22Rv1 (cell line): ENCODE measurements around the gene FAM193B.

Source experiments
- ZFX ChIP-seq: fragments of 450-650 bp; IDR thresholded peaks from 2 replicates; pipeline ENCODE4 v1.6.1; 2017; ENCODE audit warnings: antibody characterized with exemption, borderline replicate concordance
- TF ChIP-seq, protein P1 (sequence below): fragments of 450-650 bp; IDR thresholded peaks from 2 replicates; pipeline ENCODE4 v1.5.1; 2017; ENCODE audit warnings: mild to moderate bottlenecking

DNA sequence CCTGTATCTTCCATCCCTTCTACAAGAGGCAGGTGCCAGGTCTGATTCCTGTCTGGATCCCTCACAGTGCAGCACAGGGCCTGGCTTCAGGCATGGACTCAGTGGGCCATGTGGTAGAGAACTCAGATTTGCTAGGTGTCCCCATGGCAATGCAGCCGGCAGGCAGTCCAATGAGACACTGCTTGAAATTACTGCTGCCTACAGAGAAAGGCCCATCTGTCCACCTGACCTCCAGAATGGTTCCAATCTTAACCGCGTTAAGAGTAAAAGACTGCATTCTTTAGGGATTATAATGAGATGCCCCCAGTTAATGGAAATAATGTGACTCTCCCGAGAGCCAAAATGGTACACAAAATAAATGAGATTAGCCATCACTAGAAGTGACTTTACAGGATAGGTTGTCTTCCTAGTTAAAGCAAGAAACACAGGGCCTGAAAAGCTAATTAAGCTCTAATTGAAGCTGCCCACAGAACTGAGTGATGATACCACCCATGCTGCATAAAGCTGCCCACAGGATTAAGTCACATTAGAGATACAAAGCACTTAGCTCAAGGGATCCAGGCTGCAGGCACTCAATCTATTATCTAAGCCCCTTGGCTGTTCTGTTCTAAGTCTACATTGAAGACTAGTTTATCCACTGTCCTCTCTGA lies 11.4 kb downstream of the FAM193B start:
- TF ChIP-seq, protein P1, sequence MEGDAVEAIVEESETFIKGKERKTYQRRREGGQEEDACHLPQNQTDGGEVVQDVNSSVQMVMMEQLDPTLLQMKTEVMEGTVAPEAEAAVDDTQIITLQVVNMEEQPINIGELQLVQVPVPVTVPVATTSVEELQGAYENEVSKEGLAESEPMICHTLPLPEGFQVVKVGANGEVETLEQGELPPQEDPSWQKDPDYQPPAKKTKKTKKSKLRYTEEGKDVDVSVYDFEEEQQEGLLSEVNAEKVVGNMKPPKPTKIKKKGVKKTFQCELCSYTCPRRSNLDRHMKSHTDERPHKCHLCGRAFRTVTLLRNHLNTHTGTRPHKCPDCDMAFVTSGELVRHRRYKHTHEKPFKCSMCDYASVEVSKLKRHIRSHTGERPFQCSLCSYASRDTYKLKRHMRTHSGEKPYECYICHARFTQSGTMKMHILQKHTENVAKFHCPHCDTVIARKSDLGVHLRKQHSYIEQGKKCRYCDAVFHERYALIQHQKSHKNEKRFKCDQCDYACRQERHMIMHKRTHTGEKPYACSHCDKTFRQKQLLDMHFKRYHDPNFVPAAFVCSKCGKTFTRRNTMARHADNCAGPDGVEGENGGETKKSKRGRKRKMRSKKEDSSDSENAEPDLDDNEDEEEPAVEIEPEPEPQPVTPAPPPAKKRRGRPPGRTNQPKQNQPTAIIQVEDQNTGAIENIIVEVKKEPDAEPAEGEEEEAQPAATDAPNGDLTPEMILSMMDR = no peak
- TF ChIP-seq ZFX = no peak
